Sciatic nerve (tissue), 2 donors: Measurements from ENCODE around the gene PITX2. TPM values are rescaled to one million over a fixed set of nuclear protein-coding genes. Genes with fewer than 3 reads are reported as not detected.

Experiments
- ATAC-seq: fragments of 200-7000 bp; cut with Tn5 transposase; one replicate; pipeline ENCODE4 v1.9.1; 2020; ENCODE audit warnings: mild to moderate bottlenecking, moderate library complexity
- DNase-seq: peaks from one replicate; pipeline ENCODE4 v3.0.0-alpha.2; 2020; ENCODE audit warnings: low spot score
- intact Hi-C: fragments of 100-400 bp; cut with DNase I; formaldehyde crosslinking; loops from one replicate; pipeline ENCODE4 v1.14.2; 2022
- total RNA-seq: library from RNA; stranded (reverse); fragmentation: NEBNext Ultra II Directional; extraction: Animal tissue kit (Norgen Biotek cat#: 25700); gene quantifications from one replicate; pipeline ENCODE4 v1.2.1, GENCODE V29; 2021
- donor health status: DM: no; HTN: no; CAD: no.
- donor health status: DM: no; HTN: no; CAD: no.

The PITX2 gene
- total RNA-seq, 1 donor from 2014 or later: not detected

- no peak for ATAC-seq
- no peak for DNase-seq
- intact Hi-C loops: no loop called here
Measured at GRCh38 chr4:110626532-110627153, 3.8 kb upstream of the PITX2 start.

- intact Hi-C loops: no loop called here
- no peak for DNase-seq
- no peak for ATAC-seq
Measured at GRCh38 chr4:110625576-110626257, 2.8 kb upstream of the PITX2 start.

GRCh38 chr4:110624904-110625494 is 2.1 kb upstream of the PITX2 start:
- DNase-seq (no peak), ATAC-seq (no peak)
- intact Hi-C loops: no loop called here

GRCh38 chr4:110624398-110624780 is 1.5 kb upstream of the PITX2 start:
- ATAC-seq: no peak
- no peak for DNase-seq
- intact Hi-C loops: no loop called here

GRCh38 chr4:110623718-110624397 is 981 bp upstream of the PITX2 start:
- ATAC-seq: no peak
- intact Hi-C loops: no loop called here
- DNase-seq: no peak

- intact Hi-C loops: no loop called here
- no peak for ATAC-seq
- DNase-seq: no peak
Measured at GRCh38 chr4:110621839-110622751, 782 bp downstream of the PITX2 start.

- no peak for DNase-seq
- no peak for ATAC-seq
- intact Hi-C loops: no loop called here
Measured at GRCh38 chr4:110621328-110621812, 1.5 kb downstream of the PITX2 start.

- DNase-seq: no peak
- no peak for ATAC-seq
- intact Hi-C loops: no loop called here
Measured at GRCh38 chr4:110620691-110621327, 2.1 kb downstream of the PITX2 start.

GRCh38 chr4:110620322-110620690 is 2.6 kb downstream of the PITX2 start:
- ATAC-seq (no peak), DNase-seq (no peak)
- intact Hi-C loops: no loop called here

- DNase-seq (no peak), ATAC-seq (no peak)
- intact Hi-C loops: no loop called here
Measured at GRCh38 chr4:110619463-110620247, 3.2 kb downstream of the PITX2 start.

GRCh38 chr4:110618581-110619462 is 4.1 kb downstream of the PITX2 start:
- DNase-seq (no peak), ATAC-seq (no peak)
- intact Hi-C loops: no loop called here

- ATAC-seq (no peak), DNase-seq (no peak)
- intact Hi-C loops: no loop called here
Measured at GRCh38 chr4:110617646-110618580, 5.0 kb downstream of the PITX2 start.

GRCh38 chr4:110617075-110617640 is 5.7 kb downstream of the PITX2 start:
- no peak for DNase-seq
- ATAC-seq: no peak
- intact Hi-C loops: no loop called here

- intact Hi-C loops: no loop called here
- no peak for ATAC-seq
- no peak for DNase-seq
Measured at GRCh38 chr4:110616238-110617074, 6.4 kb downstream of the PITX2 start.
